ACHN (cell line): ENCODE measurements around the gene PCSK1N.
A peak's percentile ranks its signal among the peaks of the same experiment; 100 is the strongest.
"Not testable (repeated sequence)": the region's sequence is repeated elsewhere in the genome, so short reads cannot be mapped to it uniquely, and the experiment has no call there.

Experiments used
- DNase-seq: peaks from one replicate; pipeline ENCODE4 v3.0.0-alpha.2; 2015
- in situ Hi-C: cut with HindIII; loops from 2 replicates; pipeline ENCODE4 v1.10.0; 2017; ENCODE audit warnings: low sequenced_read_pairs, low pct_ligation_motif_present, low pct_unique_long_range_greater_than_20kb

The PCSK1N gene

GRCh38 chrX:48826135-48826875 is 9.1 kb downstream of the PCSK1N start, which contains the start of gene ERAS:
Gene ERAS (plus strand): TSS chrX:48826513. CDS start chrX:48829124, 2,611 bp downstream.
- no peak for DNase-seq
- in situ Hi-C loops: no loop called here

GRCh38 chrX:48824066-48824465 is 11.3 kb downstream of the PCSK1N start:
- no peak for DNase-seq
- in situ Hi-C loops: no loop called here

- DNase-seq: no peak
- in situ Hi-C loops: no loop called here
These were observed 12.4 kb downstream of the PCSK1N start for GRCh38 chrX:48823053-48823452.

- DNase-seq, in situ Hi-C loops: not testable (repeated sequence)
These were observed 16.0 kb downstream of the PCSK1N start for GRCh38 chrX:48819394-48819793.

- DNase-seq: no peak
- in situ Hi-C loops: no loop called here
These were observed 16.5 kb downstream of the PCSK1N start for GRCh38 chrX:48818866-48819265.

- in situ Hi-C loops: no loop called here
- DNase-seq: no peak
These were observed 17.3 kb downstream of the PCSK1N start for GRCh38 chrX:48818098-48818497.

GRCh38 chrX:48816014-48816810 is 19.2 kb downstream of the PCSK1N start:
- in situ Hi-C loops: no loop called here
- no peak for DNase-seq

GRCh38 chrX:48815266-48815665 is 20.1 kb downstream of the PCSK1N start:
- DNase-seq: no peak
- in situ Hi-C loops: no loop called here

- DNase-seq: no peak
- in situ Hi-C loops: no loop called here
These were observed 20.7 kb downstream of the PCSK1N start for GRCh38 chrX:48814722-48815121.

- in situ Hi-C loops: no loop called here
- no peak for DNase-seq
These were observed 21.8 kb downstream of the PCSK1N start for GRCh38 chrX:48813644-48814043.

GRCh38 chrX:48806081-48806480 is 29.3 kb downstream of the PCSK1N start:
- in situ Hi-C loops: no loop called here

GRCh38 chrX:48802905-48803200 is 32.6 kb downstream of the PCSK1N start:
- DNase-seq: peak; percentile 10
- in situ Hi-C loops: no loop called here

More at GRCh38 chrX:48806081-48806480, 29.3 kb downstream of the PCSK1N start:
- no peak for DNase-seq

GRCh38 chrX:48802089-48802904 is 33.1 kb downstream of the PCSK1N start:
- in situ Hi-C loops: no loop called here
- DNase-seq: peak; percentile 80

GRCh38 chrX:48801280-48802088 is 33.9 kb downstream of the PCSK1N start, which contains the start of gene HDAC6:
Gene HDAC6 (plus strand): TSS chrX:48802067. CDS start chrX:48802693, 626 bp downstream.
- in situ Hi-C loops: no loop called here
- DNase-seq: peak; percentile 93

GRCh38 chrX:48800574-48801279 is 34.7 kb downstream of the PCSK1N start:
- no peak for DNase-seq
- in situ Hi-C loops: no loop called here

GRCh38 chrX:48798318-48798717 is 37.1 kb downstream of the PCSK1N start:
- in situ Hi-C loops: no loop called here
- DNase-seq: no peak

GRCh38 chrX:48794911-48795515 is 40.4 kb downstream of the PCSK1N start:
- DNase-seq: peak; percentile 44
- in situ Hi-C loops: no loop called here
